ENCODE results near the gene NBAS.

- no peak for TF ChIP-seq CTCF (IDR thresholded peaks at IDR 0.05)
- TF ChIP-seq POLR2A (IDR thresholded peaks at IDR 0.05): no peak
Observed at GRCh38 chr2:15241201-15241600, 319.9 kb downstream of the NBAS start.

All from esophagus squamous epithelium (tissue), 4 donors.